HL-60 (cell line): ENCODE data around the gene SNAP91.

Experiments
- DNase-seq, 2 experiments: peaks; one replicate each; pipeline ENCODE4 v3.0.0-alpha.2; 2010 to 2020; ENCODE audit warnings: low read depth in 1 of 2, low spot score in 1 of 2
- H3K27ac ChIP-seq: fragments of 250-450 bp; sonication (Bioruptor Pico); replicated peaks from 2 replicates; pipeline ENCODE4 v1.5.1; 2020; ENCODE audit warnings: mild to moderate bottlenecking, moderate library complexity
- H3K27me3 ChIP-seq: fragments of 250-450 bp; sonication (Bioruptor Pico); 2 replicates; pipeline ENCODE4 v1.5.1; 2021; ENCODE audit warnings: mild to moderate bottlenecking, moderate library complexity; ENCODE audit not compliant: insufficient read depth, poor library complexity, severe bottlenecking
- H3K4me3 ChIP-seq: replicated peaks from 2 replicates; pipeline ENCODE4 v1.5.1; 2011; ENCODE audit warnings: mild to moderate bottlenecking, control low read depth, low read length; ENCODE audit not compliant: insufficient read depth
- CTCF ChIP-seq: IDR thresholded peaks from one replicate; pipeline ENCODE4 v1.5.1; 2011; ENCODE audit warnings: low read length, control low read depth, inconsistent platforms; ENCODE audit not compliant: insufficient read depth
- GABPA ChIP-seq: IDR thresholded peaks from 2 replicates; pipeline ENCODE4 v1.6.1; 2012; ENCODE audit warnings: low read depth
- POLR2AphosphoS5 ChIP-seq: IDR thresholded peaks from 2 replicates; pipeline ENCODE4 v1.6.1; 2012; ENCODE audit warnings: low read depth
- REST ChIP-seq: IDR thresholded peaks from 2 replicates; pipeline ENCODE4 v1.6.1; 2012; ENCODE audit warnings: low read depth; ENCODE audit not compliant: insufficient replicate concordance
- SPI1 ChIP-seq: IDR thresholded peaks from 2 replicates; pipeline ENCODE4 v1.6.1; 2012; ENCODE audit warnings: low read depth, mild to moderate bottlenecking, borderline replicate concordance

SNAP91 gene

GRCh38 chr6:83597051-83597450, 111.8 kb downstream of the SNAP91 start:
- Histone ChIP-seq H3K27me3 (peaks cover 4% of the 10 kb centered on the region), H3K4me3 (no peak overlapping the region), H3K27ac (no peak overlapping the region)
- DNase-seq: no peak
- no peak for TF ChIP-seq SPI1
- TF ChIP-seq POLR2AphosphoS5: no peak
- no peak for TF ChIP-seq GABPA
- TF ChIP-seq CTCF: no peak
- TF ChIP-seq REST: no peak

- H3K4me3 ChIP-seq: no peak overlapping the region
- H3K27me3 ChIP-seq: no peaks in the 10 kb centered on the region
- H3K27ac ChIP-seq: no peak overlapping the region
- no peak for TF ChIP-seq POLR2AphosphoS5
- TF ChIP-seq REST: no peak
- no peak for TF ChIP-seq CTCF
- no peak for TF ChIP-seq SPI1
- TF ChIP-seq GABPA: no peak
- DNase-seq: no peak
Observed at GRCh38 chr6:83594941-83595340, 114.0 kb downstream of the SNAP91 start.

GRCh38 chr6:83593395-83593785, 115.5 kb downstream of the SNAP91 start:
- no peak for DNase-seq
- TF ChIP-seq GABPA (no peak), CTCF (no peak), REST (no peak), POLR2AphosphoS5 (no peak), SPI1 (no peak)

More at GRCh38 chr6:83593395-83593785, 115.5 kb downstream of the SNAP91 start:
- H3K27ac ChIP-seq: no peak overlapping the region
- H3K4me3 ChIP-seq: no peak overlapping the region
- no peaks in the 10 kb centered on the region for H3K27me3 ChIP-seq
